Ishikawa (cell line): ENCODE results near the gene EPB41L2.

ENCODE experiments used
- CREB1 ChIP-seq: IDR thresholded peaks from 2 replicates; pipeline ENCODE4 v1.6.1; 2012; ENCODE audit warnings: low read depth
- EP300 ChIP-seq: IDR thresholded peaks from 2 replicates; pipeline ENCODE4 v1.6.1; 2012; ENCODE audit warnings: borderline replicate concordance
- NFIC ChIP-seq: IDR thresholded peaks from 2 replicates; pipeline ENCODE4 v1.6.1; 2012
- REST ChIP-seq: IDR thresholded peaks from 2 replicates; pipeline ENCODE4 v1.6.1; 2012; ENCODE audit warnings: low read depth, mild to moderate bottlenecking
- TAF1 ChIP-seq: IDR thresholded peaks from 2 replicates; pipeline ENCODE4 v1.6.1; 2012; ENCODE audit warnings: low read depth, mild to moderate bottlenecking
- TCF12 ChIP-seq: IDR thresholded peaks from 2 replicates; pipeline ENCODE4 v1.6.1; 2012; ENCODE audit warnings: low read depth
- YY1 ChIP-seq: IDR thresholded peaks from 2 replicates; pipeline ENCODE4 v1.6.1; 2012; ENCODE audit warnings: low read depth
- ZBTB7A ChIP-seq: IDR thresholded peaks from 2 replicates; pipeline ENCODE4 v1.6.1; 2012; ENCODE audit warnings: low read depth

GRCh38 chr6:130980310-130981032 is 82.6 kb downstream of the EPB41L2 start:
- no peak for TF ChIP-seq REST
- no peak for TF ChIP-seq NFIC
- TF ChIP-seq YY1 = no peak
- no peak for TF ChIP-seq TAF1
- TF ChIP-seq TCF12 = no peak
- TF ChIP-seq ZBTB7A = no peak
- no peak for TF ChIP-seq EP300
- TF ChIP-seq CREB1 = no peak
